ENCODE data around the gene ZNF687.

Gene ZNF687
- total RNA-seq, result 32.7 to 67.8 (median 48.9) reads per million in 9 experiments

GRCh38 chr1:151281969-151282882, at the start of gene ZNF687:
TSS of gene ZNF687 (plus strand) at chr1:151282299. CDS start at chr1:151286292, 3,993 bp downstream.
- ATAC-seq (replicated peaks) (peak; percentile 83), DNase-seq (peak; percentile 94 to 98 (median 97))
- H3K36me3 Mint-ChIP-seq (ENCODE audit: insufficient read depth), result peaks cover 31% of the 10 kb centered on the region
- peak within 1 kb of the TSS; percentile 94 to 96 for H3K27ac Mint-ChIP-seq
- peak within 1 kb of the TSS; percentile 92 to 93 for H3K4me3 Mint-ChIP-seq
- H3K4me1 Mint-ChIP-seq (ENCODE audit: low read depth in 2 of 2), result peaks cover 26 to 39% of the 10 kb centered on the region in 2 donors
- H3K27me3 Mint-ChIP-seq, result no peaks in the 10 kb centered on the region
- no peaks in the 10 kb centered on the region for H3K9me3 Mint-ChIP-seq

GRCh38 chr1:151235235-151235634, 46.9 kb upstream of the ZNF687 start:
- Mint-ChIP-seq H3K4me1 (ENCODE audit: low read depth in 2 of 2) (no peaks in the 10 kb centered on the region), H3K4me3 (no peak overlapping the region), H3K27ac (peak overlapping the region; percentile 12 to 65), H3K27me3 (no peaks in the 10 kb centered on the region), H3K36me3 (ENCODE audit: insufficient read depth) (peaks cover 89% of the 10 kb centered on the region), H3K9me3 (no peaks in the 10 kb centered on the region)
- ATAC-seq (replicated peaks) (no peak), DNase-seq (no peak)

GRCh38 chr1:151237678-151238466, 44.2 kb upstream of the ZNF687 start:
- ATAC-seq (replicated peaks) (no peak), DNase-seq (no peak)
- Mint-ChIP-seq H3K27ac (peak overlapping the region in 1 of 2 donors; percentile 32), H3K9me3 (no peaks in the 10 kb centered on the region), H3K36me3 (ENCODE audit: insufficient read depth) (peaks cover 99% of the 10 kb centered on the region), H3K4me1 (ENCODE audit: low read depth in 2 of 2) (no peaks in the 10 kb centered on the region), H3K27me3 (no peaks in the 10 kb centered on the region), H3K4me3 (no peak overlapping the region)

- H3K36me3 Mint-ChIP-seq (ENCODE audit: insufficient read depth), result peaks cover 99% of the 10 kb centered on the region
Observed at GRCh38 chr1:151238467-151238739, 43.7 kb upstream of the ZNF687 start.

GRCh38 chr1:151242442-151242841, 39.7 kb upstream of the ZNF687 start:
- ATAC-seq (replicated peaks) (no peak), DNase-seq (no peak)
- peak overlapping the region in 1 of 2 donors; percentile 46 for H3K27ac Mint-ChIP-seq
- H3K36me3 Mint-ChIP-seq (ENCODE audit: insufficient read depth), result peaks cover 89% of the 10 kb centered on the region
- H3K4me1 Mint-ChIP-seq (ENCODE audit: low read depth in 2 of 2), result no peaks in the 10 kb centered on the region
- H3K27me3 Mint-ChIP-seq, result no peaks in the 10 kb centered on the region
- H3K9me3 Mint-ChIP-seq, result no peaks in the 10 kb centered on the region
- H3K4me3 Mint-ChIP-seq, result no peak overlapping the region

More at GRCh38 chr1:151238467-151238739, 43.7 kb upstream of the ZNF687 start:
- no peak overlapping the region for H3K4me3 Mint-ChIP-seq
- no peak for ATAC-seq (replicated peaks)
- DNase-seq, result no peak
- H3K27me3 Mint-ChIP-seq, result no peaks in the 10 kb centered on the region
- no peaks in the 10 kb centered on the region for H3K4me1 Mint-ChIP-seq (ENCODE audit: low read depth in 2 of 2)
- H3K9me3 Mint-ChIP-seq, result no peaks in the 10 kb centered on the region
- H3K27ac Mint-ChIP-seq, result peak overlapping the region in 1 of 2 donors; percentile 32

- Mint-ChIP-seq H3K36me3 (ENCODE audit: insufficient read depth) (peaks cover 89% of the 10 kb centered on the region), H3K9me3 (no peaks in the 10 kb centered on the region), H3K27me3 (no peaks in the 10 kb centered on the region), H3K4me3 (no peak overlapping the region), H3K4me1 (ENCODE audit: low read depth in 2 of 2) (no peaks in the 10 kb centered on the region), H3K27ac (peak overlapping the region in 1 of 2 donors; percentile 46)
- ATAC-seq (replicated peaks) (no peak), DNase-seq (no peak)
Observed at GRCh38 chr1:151243683-151244216, 38.3 kb upstream of the ZNF687 start.

- Mint-ChIP-seq H3K4me3 (no peak overlapping the region), H3K27ac (peak overlapping the region in 1 of 2 donors; percentile 16), H3K36me3 (ENCODE audit: insufficient read depth) (peaks cover 62% of the 10 kb centered on the region), H3K9me3 (no peaks in the 10 kb centered on the region), H3K4me1 (ENCODE audit: low read depth in 2 of 2) (no peaks in the 10 kb centered on the region), H3K27me3 (no peaks in the 10 kb centered on the region)
- ATAC-seq (replicated peaks) (no peak), DNase-seq (no peak)
Observed at GRCh38 chr1:151246786-151247185, 35.3 kb upstream of the ZNF687 start.

GRCh38 chr1:151251656-151252470, 30.2 kb upstream of the ZNF687 start:
- DNase-seq (peak; percentile 52 to 63 (median 59)), ATAC-seq (replicated peaks) (peak; percentile 42)
- H3K27me3 Mint-ChIP-seq, result no peaks in the 10 kb centered on the region
- peaks cover 15 to 18% of the 10 kb centered on the region in 2 donors for H3K4me1 Mint-ChIP-seq (ENCODE audit: low read depth in 2 of 2)
- H3K4me3 Mint-ChIP-seq, result no peak overlapping the region
- H3K36me3 Mint-ChIP-seq (ENCODE audit: insufficient read depth), result peaks cover 33% of the 10 kb centered on the region
- no peaks in the 10 kb centered on the region for H3K9me3 Mint-ChIP-seq
- H3K27ac Mint-ChIP-seq, result no peak overlapping the region

- no peaks in the 10 kb centered on the region for H3K27me3 Mint-ChIP-seq
- ATAC-seq (replicated peaks), result peak; percentile 96
Observed at GRCh38 chr1:151254217-151255213, 27.6 kb upstream of the ZNF687 start, which contains the start of gene PSMD4. TSS of gene PSMD4 (plus strand) at chr1:151254734. CDS start at chr1:151254783, 49 bp downstream.

GRCh38 chr1:151255381-151255780, 26.7 kb upstream of the ZNF687 start:
- Mint-ChIP-seq H3K4me1 (ENCODE audit: low read depth in 2 of 2) (peaks cover 24 to 27% of the 10 kb centered on the region in 2 donors), H3K27me3 (no peaks in the 10 kb centered on the region), H3K36me3 (ENCODE audit: insufficient read depth) (peaks cover 11% of the 10 kb centered on the region), H3K4me3 (peak overlapping the region; percentile 84 to 89), H3K27ac (peak overlapping the region; percentile 91 to 93), H3K9me3 (no peaks in the 10 kb centered on the region)
- DNase-seq, result no peak
- no peak for ATAC-seq (replicated peaks)

More at GRCh38 chr1:151254217-151255213, 27.6 kb upstream of the ZNF687 start, which contains the start of gene PSMD4:
- peaks cover 24 to 27% of the 10 kb centered on the region in 2 donors for H3K4me1 Mint-ChIP-seq (ENCODE audit: low read depth in 2 of 2)
- H3K36me3 Mint-ChIP-seq (ENCODE audit: insufficient read depth), result peaks cover 11% of the 10 kb centered on the region
- peak; percentile 89 to 90 (median 90) for DNase-seq
- peak within 1 kb of the TSS; percentile 84 to 89 for H3K4me3 Mint-ChIP-seq
- H3K9me3 Mint-ChIP-seq, result no peaks in the 10 kb centered on the region
- H3K27ac Mint-ChIP-seq, result peak within 1 kb of the TSS; percentile 91 to 93

- DNase-seq (no peak), ATAC-seq (replicated peaks) (no peak)
- H3K9me3 Mint-ChIP-seq, result no peaks in the 10 kb centered on the region
- peaks cover 24 to 25% of the 10 kb centered on the region in 2 donors for H3K4me1 Mint-ChIP-seq (ENCODE audit: low read depth in 2 of 2)
- peak overlapping the region in 1 of 2 donors; percentile 20 for H3K27ac Mint-ChIP-seq
- no peak overlapping the region for H3K4me3 Mint-ChIP-seq
- H3K27me3 Mint-ChIP-seq, result no peaks in the 10 kb centered on the region
- peaks cover 22% of the 10 kb centered on the region for H3K36me3 Mint-ChIP-seq (ENCODE audit: insufficient read depth)
Observed at GRCh38 chr1:151259351-151259750, 22.7 kb upstream of the ZNF687 start.
